Natural killer cell (primary cell): ENCODE measurements around the gene DPH3. TPM values are rescaled to one million over a fixed set of nuclear protein-coding genes. Genes with fewer than 3 reads are reported as not detected.
"Not testable (repeated sequence)": the region's sequence is repeated elsewhere in the genome, so short reads cannot be mapped to it uniquely, and the experiment has no call there.

Experiments
- ATAC-seq, 3 donors: fragments of 150-1000 bp in 2 of 3; fragments of 200-7000 bp in 1 of 3; cut with Tn5 transposase; 1 replicate in 1 of 3; 2 replicates in 2 of 3; pipeline ENCODE4 v1.10.0; 2021; ENCODE audit warnings: mild to moderate bottlenecking in 2 of 3, moderate library complexity in 2 of 3
- DNase-seq, 2 donors: peaks; one replicate each; pipeline versions ENCODE4 v3.0.0 to v3.0.0-alpha.2; 2013 to 2021; ENCODE audit warnings: mixed read lengths in 1 of 2
- H3K27ac ChIP-seq: one replicate; pipeline ENCODE4 v1.5.1; 2013; ENCODE audit warnings: mild to moderate bottlenecking, low read length
- H3K27me3 ChIP-seq: one replicate; pipeline ENCODE4 v1.6.1; 2013; ENCODE audit warnings: low read length; ENCODE audit not compliant: control insufficient read depth, insufficient read depth
- H3K36me3 ChIP-seq: one replicate; pipeline ENCODE4 v1.6.1; 2013; ENCODE audit warnings: low read length; ENCODE audit not compliant: control insufficient read depth, insufficient read depth
- H3K4me1 ChIP-seq: one replicate; pipeline ENCODE4 v1.6.1; 2013; ENCODE audit warnings: low read length; ENCODE audit not compliant: control insufficient read depth, insufficient read depth
- H3K4me3 ChIP-seq: one replicate; pipeline ENCODE4 v1.5.1; 2013; ENCODE audit warnings: low read length
- H3K9me3 ChIP-seq: one replicate; pipeline ENCODE4 v1.6.1; 2013; ENCODE audit warnings: low read length; ENCODE audit not compliant: control insufficient read depth, insufficient read depth
- H3K27ac Mint-ChIP-seq, 2 donors: one replicate each; pipeline ENCODE4 v1.8.0; 2022; ENCODE audit warnings: mild to moderate bottlenecking in 2 of 2, mixed read lengths in 2 of 2, moderate library complexity in 1 of 2
- H3K27me3 Mint-ChIP-seq, 2 donors: one replicate each; pipeline ENCODE4 v1.8.0; 2022; ENCODE audit warnings: low read depth in 2 of 2, mixed read lengths in 2 of 2
- H3K36me3 Mint-ChIP-seq: one replicate; pipeline ENCODE4 v1.8.0; 2022; ENCODE audit warnings: mixed read lengths
- H3K4me1 Mint-ChIP-seq, 2 donors: one replicate each; pipeline ENCODE4 v1.8.0; 2022; ENCODE audit warnings: mixed read lengths in 2 of 2
- H3K4me3 Mint-ChIP-seq: one replicate; pipeline ENCODE4 v1.8.0; 2022; ENCODE audit warnings: mild to moderate bottlenecking, moderate library complexity, mixed read lengths
- H3K9me3 Mint-ChIP-seq, 2 donors: one replicate each; pipeline ENCODE4 v1.8.0; 2022; ENCODE audit warnings: mixed read lengths in 2 of 2
- WGBS: methylation state at CpG from one replicate; pipeline ENCODE4 v1.1.7; 2013; ENCODE audit warnings: missing lambda C conversion rate; ENCODE audit not compliant: insufficient coverage; 5-methylcytosine and 5-hydroxymethylcytosine counted together
- intact Hi-C: fragments of 100-400 bp; cut with micrococcal nuclease; formaldehyde crosslinking; loops from one replicate; pipeline ENCODE4 v1.14.2; 2022
- total RNA-seq, 4 donors: library from RNA; stranded (reverse); fragments of 120-200 nt in 1 of 4; gene quantifications; one replicate each; pipeline versions ENCODE4 v1.2.3 to v1.2.4, GENCODE V29; 2013 to 2022
- TF ChIP-seq, protein P1 (sequence below): fragments of 200-600 bp; IDR thresholded peaks from one replicate; pipeline ENCODE4 v1.8.0; 2022; ENCODE audit warnings: antibody characterized with exemption

DPH3 gene
- 10 to 100 TPM; 20.4 to 27.3 (median 22.8) TPM for total RNA-seq
- total RNA-seq (2013), result 19.1 TPM

- Mint-ChIP-seq H3K27me3 (no peaks in the 10 kb centered on the region), H3K9me3 (no peaks in the 10 kb centered on the region), H3K4me1 (peaks cover 6 to 15% of the 10 kb centered on the region in 2 donors), H3K27ac (peak within 1 kb of the TSS; percentile 89 to 95), H3K36me3 (peaks cover 2% of the 10 kb centered on the region), H3K4me3 (peak within 1 kb of the TSS; percentile 96)
- TF ChIP-seq, protein P1, sequence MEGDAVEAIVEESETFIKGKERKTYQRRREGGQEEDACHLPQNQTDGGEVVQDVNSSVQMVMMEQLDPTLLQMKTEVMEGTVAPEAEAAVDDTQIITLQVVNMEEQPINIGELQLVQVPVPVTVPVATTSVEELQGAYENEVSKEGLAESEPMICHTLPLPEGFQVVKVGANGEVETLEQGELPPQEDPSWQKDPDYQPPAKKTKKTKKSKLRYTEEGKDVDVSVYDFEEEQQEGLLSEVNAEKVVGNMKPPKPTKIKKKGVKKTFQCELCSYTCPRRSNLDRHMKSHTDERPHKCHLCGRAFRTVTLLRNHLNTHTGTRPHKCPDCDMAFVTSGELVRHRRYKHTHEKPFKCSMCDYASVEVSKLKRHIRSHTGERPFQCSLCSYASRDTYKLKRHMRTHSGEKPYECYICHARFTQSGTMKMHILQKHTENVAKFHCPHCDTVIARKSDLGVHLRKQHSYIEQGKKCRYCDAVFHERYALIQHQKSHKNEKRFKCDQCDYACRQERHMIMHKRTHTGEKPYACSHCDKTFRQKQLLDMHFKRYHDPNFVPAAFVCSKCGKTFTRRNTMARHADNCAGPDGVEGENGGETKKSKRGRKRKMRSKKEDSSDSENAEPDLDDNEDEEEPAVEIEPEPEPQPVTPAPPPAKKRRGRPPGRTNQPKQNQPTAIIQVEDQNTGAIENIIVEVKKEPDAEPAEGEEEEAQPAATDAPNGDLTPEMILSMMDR, result no peak
- WGBS, result under 1% methylated on average over 61 of the region's 61 CpGs
- Histone ChIP-seq H3K27ac (peak within 1 kb of the TSS; percentile 99), H3K9me3 (no peaks in the 10 kb centered on the region), H3K36me3 (peaks cover 10% of the 10 kb centered on the region), H3K4me3 (peak within 1 kb of the TSS; percentile 99), H3K4me1 (peaks cover 11% of the 10 kb centered on the region), H3K27me3 (no peaks in the 10 kb centered on the region)
- ATAC-seq (peak; percentile 92 to 98 (median 96)), DNase-seq (peak; percentile 99 to 100)
- intact Hi-C loops, result loop anchor here (1.0 to 10.0 kb wide), 2 partner anchors 285 to 970 kb away; no protein-coding TSS in a partner anchor
Observed at GRCh38 chr3:16264708-16265454, at the start of gene DPH3, which contains the start of gene OXNAD1. Gene DPH3 (minus strand): TSS chr3:16264943. CDS start chr3:16264876, 67 bp downstream. Gene OXNAD1 (plus strand): TSS chr3:16265212. CDS start chr3:16270953, 5,741 bp downstream.

DNA sequence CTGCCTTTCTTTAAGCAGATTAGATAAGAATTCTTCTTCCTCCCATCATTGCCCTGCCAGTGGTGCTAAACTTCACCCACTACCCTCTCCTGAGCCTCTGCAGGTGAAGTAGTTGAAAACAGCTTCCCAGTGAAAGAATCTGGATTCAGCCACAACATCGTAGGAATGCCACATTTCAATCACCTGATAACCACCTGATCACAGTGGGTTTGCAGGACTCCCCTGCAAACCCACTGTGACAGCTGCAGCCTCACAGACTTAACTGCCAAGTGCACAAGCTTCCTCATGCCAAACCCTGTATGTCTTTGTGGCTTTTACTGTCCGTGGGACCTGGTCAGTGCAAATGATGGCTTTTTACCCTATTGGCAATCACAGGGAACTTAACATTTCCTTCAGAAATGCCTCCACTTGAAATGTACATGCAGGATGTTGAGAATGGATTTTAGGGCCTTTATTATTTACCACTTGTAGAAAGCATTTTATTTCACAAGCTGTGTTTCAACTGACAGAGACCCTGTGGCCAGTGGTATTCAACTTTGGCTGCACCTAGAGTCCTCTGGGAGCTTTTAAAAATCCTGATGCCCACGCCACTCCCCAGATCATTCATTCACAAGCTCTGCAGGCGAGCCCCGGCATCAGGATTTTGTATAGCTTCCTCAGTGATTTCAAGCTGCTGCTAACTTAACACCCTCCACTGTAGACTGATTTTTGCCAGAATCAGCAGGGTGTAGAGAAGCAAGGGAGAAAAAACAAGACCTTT, 49.3 kb upstream of the DPH3 start:
- Mint-ChIP-seq H3K36me3 (no peaks in the 10 kb centered on the region), H3K27ac (peak overlapping the region; percentile 29 to 92), H3K4me1 (peaks cover 68 to 75% of the 10 kb centered on the region in 2 donors), H3K9me3 (no peaks in the 10 kb centered on the region), H3K27me3 (no peaks in the 10 kb centered on the region), H3K4me3 (peak overlapping the region; percentile 17)
- H3K27me3 ChIP-seq, result no peaks in the 10 kb centered on the region
- peak overlapping the region; percentile 40 for H3K27ac ChIP-seq
- peaks cover 38% of the 10 kb centered on the region for H3K36me3 ChIP-seq
- intact Hi-C loops, result loop anchor here (2.0 kb wide), 1 partner anchor 13 kb away; no protein-coding TSS in a partner anchor
- ATAC-seq (no peak), DNase-seq (no peak)
- WGBS, result 57% methylated on average over 5 of the region's 5 CpGs
- peaks cover 82% of the 10 kb centered on the region for H3K4me1 ChIP-seq
- TF ChIP-seq, protein P1, result no peak
- no peak overlapping the region for H3K4me3 ChIP-seq
- H3K9me3 ChIP-seq, result no peaks in the 10 kb centered on the region

DNA sequence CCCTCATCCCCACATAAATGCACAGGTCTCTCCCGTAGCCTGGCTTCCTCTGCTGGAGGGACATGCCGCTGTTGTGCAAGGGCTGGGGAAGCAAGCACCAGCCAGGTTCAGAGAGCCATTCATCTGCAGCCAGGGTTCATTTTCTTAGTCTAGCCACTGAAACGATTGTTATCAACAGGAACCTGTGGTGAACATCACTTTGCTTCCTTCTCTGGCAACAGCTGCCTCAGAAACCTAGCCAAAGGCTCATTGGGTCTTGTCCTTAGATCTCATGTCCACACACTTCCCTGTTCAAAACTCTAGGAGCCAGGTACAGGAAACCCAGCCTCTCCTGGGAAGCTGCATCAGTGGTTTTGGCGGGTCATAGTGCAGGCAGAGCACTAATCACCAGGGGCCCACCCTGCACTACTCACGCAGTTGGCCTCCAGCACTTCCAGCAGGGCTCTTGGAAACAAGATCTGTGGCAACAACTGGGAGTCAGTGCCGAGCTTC, 47.3 kb upstream of the DPH3 start:
- Mint-ChIP-seq H3K9me3 (no peaks in the 10 kb centered on the region), H3K4me1 (peaks cover 67 to 75% of the 10 kb centered on the region in 2 donors), H3K4me3 (peak overlapping the region; percentile 82), H3K27me3 (no peaks in the 10 kb centered on the region), H3K27ac (peak overlapping the region; percentile 91 to 92), H3K36me3 (no peaks in the 10 kb centered on the region)
- Histone ChIP-seq H3K4me1 (peaks cover 69% of the 10 kb centered on the region), H3K36me3 (peaks cover 36% of the 10 kb centered on the region), H3K9me3 (no peaks in the 10 kb centered on the region), H3K27me3 (no peaks in the 10 kb centered on the region), H3K27ac (peak overlapping the region; percentile 76), H3K4me3 (no peak overlapping the region)
- ATAC-seq (peak; percentile 61 to 79 (median 76)), DNase-seq (peak in 1 of 2 donors; percentile 84)
- intact Hi-C loops, result no loop called here
- WGBS, result 8% methylated on average over 6 of the region's 6 CpGs
- TF ChIP-seq, protein P1, result no peak

GRCh38 chr3:16310486-16310885, 45.7 kb upstream of the DPH3 start:
- H3K27me3 ChIP-seq, ATAC-seq, H3K4me3 Mint-ChIP-seq, H3K36me3 Mint-ChIP-seq, H3K9me3 ChIP-seq, DNase-seq, H3K9me3 Mint-ChIP-seq, intact Hi-C loops, H3K27me3 Mint-ChIP-seq, H3K4me3 ChIP-seq: not testable (repeated sequence)
- H3K4me1 Mint-ChIP-seq, result peaks cover 62 to 75% of the 10 kb centered on the region in 2 donors
- H3K27ac Mint-ChIP-seq, result peak overlapping the region; percentile 82 to 86
- peaks cover 35% of the 10 kb centered on the region for H3K36me3 ChIP-seq
- peaks cover 56% of the 10 kb centered on the region for H3K4me1 ChIP-seq
- peak overlapping the region; percentile 55 for H3K27ac ChIP-seq
- 98% methylated on average over 7 of the region's 7 CpGs for WGBS
